ENCODE results near the gene NEDD8. TPM values are rescaled to one million over a fixed set of nuclear protein-coding genes. Genes with fewer than 3 reads are reported as not detected.

NEDD8 gene
- total RNA-seq, 1 donor from 2014 or later: 180 TPM

- peak; percentile 48 for DNase-seq (ENCODE audit: low read depth)
- peak within 1 kb of the TSS; percentile 92 for H3K4me3 ChIP-seq (ENCODE audit: low read depth, low read length)
- peaks cover 3% of the 10 kb centered on the region for H3K36me3 ChIP-seq (ENCODE audit: control insufficient read depth, insufficient read depth, low read length)
- TF ChIP-seq CTCF (IDR thresholded peaks at IDR 0.05; ENCODE audit: insufficient read depth, low read length, poor library complexity, severe bottlenecking): no peak
- no peaks in the 10 kb centered on the region for H3K27me3 ChIP-seq (ENCODE audit: control insufficient read depth, insufficient read depth, low read length)
Observed at GRCh38 chr14:24195186-24196070, 36.7 kb downstream of the NEDD8 start, which contains the start of gene TM9SF1. Gene TM9SF1 (minus strand): TSS chr14:24195441. CDS start chr14:24195019, 422 bp downstream.

- Histone ChIP-seq H3K27me3 (ENCODE audit: control insufficient read depth, insufficient read depth, low read length) (no peaks in the 10 kb centered on the region), H3K36me3 (ENCODE audit: control insufficient read depth, insufficient read depth, low read length) (peaks cover 3% of the 10 kb centered on the region), H3K4me3 (ENCODE audit: low read depth, low read length) (peak overlapping the region; percentile 92)
- no peak for TF ChIP-seq CTCF (IDR thresholded peaks at IDR 0.05; ENCODE audit: insufficient read depth, low read length, poor library complexity, severe bottlenecking)
- no peak for DNase-seq (ENCODE audit: low read depth)
Observed at GRCh38 chr14:24194873-24195185, 37.3 kb downstream of the NEDD8 start.

GRCh38 chr14:24194186-24194872 is 37.8 kb downstream of the NEDD8 start:
- no peak for TF ChIP-seq CTCF (IDR thresholded peaks at IDR 0.05; ENCODE audit: insufficient read depth, low read length, poor library complexity, severe bottlenecking)
- Histone ChIP-seq H3K4me3 (ENCODE audit: low read depth, low read length) (peak overlapping the region; percentile 92), H3K27me3 (ENCODE audit: control insufficient read depth, insufficient read depth, low read length) (no peaks in the 10 kb centered on the region), H3K36me3 (ENCODE audit: control insufficient read depth, insufficient read depth, low read length) (peaks cover 3% of the 10 kb centered on the region)
- no peak for DNase-seq (ENCODE audit: low read depth)

- Histone ChIP-seq H3K36me3 (ENCODE audit: control insufficient read depth, insufficient read depth, low read length) (peaks cover 3% of the 10 kb centered on the region), H3K4me3 (ENCODE audit: low read depth, low read length) (no peak overlapping the region), H3K27me3 (ENCODE audit: control insufficient read depth, insufficient read depth, low read length) (no peaks in the 10 kb centered on the region)
- no peak for DNase-seq (ENCODE audit: low read depth)
- TF ChIP-seq CTCF (IDR thresholded peaks at IDR 0.05; ENCODE audit: insufficient read depth, low read length, poor library complexity, severe bottlenecking): no peak
Observed at GRCh38 chr14:24192933-24193332, 39.2 kb downstream of the NEDD8 start.

- TF ChIP-seq CTCF (IDR thresholded peaks at IDR 0.05; ENCODE audit: insufficient read depth, low read length, poor library complexity, severe bottlenecking): no peak
- no peaks in the 10 kb centered on the region for H3K27me3 ChIP-seq (ENCODE audit: control insufficient read depth, insufficient read depth, low read length)
- peaks cover 4% of the 10 kb centered on the region for H3K36me3 ChIP-seq (ENCODE audit: control insufficient read depth, insufficient read depth, low read length)
Observed at GRCh38 chr14:24190416-24190815, 41.8 kb downstream of the NEDD8 start.

More at GRCh38 chr14:24190416-24190815, 41.8 kb downstream of the NEDD8 start:
- no peak for DNase-seq (ENCODE audit: low read depth)
- H3K4me3 ChIP-seq (ENCODE audit: low read depth, low read length): no peak overlapping the region

All from kidney epithelial cell (primary cell).